Mammary epithelial cell (primary cell): ENCODE results near the gene ANKRD33B.

ENCODE experiments used
- EZH2 ChIP-seq: IDR thresholded peaks from 2 replicates; pipeline ENCODE4 v1.6.1; 2012; ENCODE audit warnings: low read length, inconsistent platforms, borderline replicate concordance
- TF ChIP-seq, protein P1 (sequence below), 2 donors: IDR thresholded peaks in 1 of 2; conservative IDR thresholded peaks in 1 of 2; 2 replicates each; pipeline ENCODE4 v1.5.1; 2011 to 2012; ENCODE audit warnings: inconsistent platforms in 2 of 2, low read length in 2 of 2, mild to moderate bottlenecking in 2 of 2, control low read depth in 1 of 2, low read depth in 1 of 2; ENCODE audit not compliant: insufficient read depth in 1 of 2; ENCODE audit errors: extremely low read depth in 1 of 2

DNA sequence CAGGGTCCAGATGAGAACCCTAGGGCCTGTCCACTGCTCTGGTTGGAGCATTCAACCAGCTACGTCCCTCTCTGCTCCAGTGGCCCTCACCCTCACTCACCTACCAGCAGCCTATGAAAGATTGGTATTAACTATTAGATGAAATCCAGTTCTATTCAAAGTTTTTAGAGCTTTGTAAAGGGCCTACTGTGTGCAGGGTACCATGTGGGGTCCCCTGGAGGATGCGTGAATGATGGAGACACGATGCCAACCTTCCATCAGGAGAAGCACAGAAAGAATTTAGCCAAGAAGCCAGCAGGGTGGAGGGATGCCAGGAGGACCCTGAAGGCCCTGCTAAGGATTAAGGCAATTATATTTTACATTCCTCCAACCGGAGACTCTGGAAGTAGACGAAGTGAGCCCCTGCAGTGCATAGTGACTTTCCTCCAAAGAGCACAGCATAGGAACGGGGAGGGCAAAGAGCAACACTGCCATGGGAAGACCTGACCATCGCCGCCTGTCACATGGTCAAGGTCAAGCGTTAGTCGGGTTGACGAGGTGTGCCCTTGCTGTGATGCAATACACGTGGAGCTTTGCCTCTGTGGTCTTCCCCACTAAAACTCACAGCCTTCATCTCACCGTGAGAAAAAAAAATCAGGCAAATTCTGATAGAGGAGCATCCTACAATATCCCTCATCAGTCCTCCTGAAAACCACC lies 22.8 kb upstream of the ANKRD33B start:
- TF ChIP-seq EZH2, result no peak
- TF ChIP-seq, protein P1, sequence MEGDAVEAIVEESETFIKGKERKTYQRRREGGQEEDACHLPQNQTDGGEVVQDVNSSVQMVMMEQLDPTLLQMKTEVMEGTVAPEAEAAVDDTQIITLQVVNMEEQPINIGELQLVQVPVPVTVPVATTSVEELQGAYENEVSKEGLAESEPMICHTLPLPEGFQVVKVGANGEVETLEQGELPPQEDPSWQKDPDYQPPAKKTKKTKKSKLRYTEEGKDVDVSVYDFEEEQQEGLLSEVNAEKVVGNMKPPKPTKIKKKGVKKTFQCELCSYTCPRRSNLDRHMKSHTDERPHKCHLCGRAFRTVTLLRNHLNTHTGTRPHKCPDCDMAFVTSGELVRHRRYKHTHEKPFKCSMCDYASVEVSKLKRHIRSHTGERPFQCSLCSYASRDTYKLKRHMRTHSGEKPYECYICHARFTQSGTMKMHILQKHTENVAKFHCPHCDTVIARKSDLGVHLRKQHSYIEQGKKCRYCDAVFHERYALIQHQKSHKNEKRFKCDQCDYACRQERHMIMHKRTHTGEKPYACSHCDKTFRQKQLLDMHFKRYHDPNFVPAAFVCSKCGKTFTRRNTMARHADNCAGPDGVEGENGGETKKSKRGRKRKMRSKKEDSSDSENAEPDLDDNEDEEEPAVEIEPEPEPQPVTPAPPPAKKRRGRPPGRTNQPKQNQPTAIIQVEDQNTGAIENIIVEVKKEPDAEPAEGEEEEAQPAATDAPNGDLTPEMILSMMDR (conservative IDR thresholded peaks at IDR 0.05 in 1 of 2, IDR thresholded peaks at IDR 0.05 in 1 of 2; ENCODE audit: extremely low read depth in 1 of 2, insufficient read depth in 1 of 2, low read depth in 1 of 2, low read length in 2 of 2), result no peak
